NCI-H446 (cell line): ENCODE data around the gene TSPAN14.
"Not testable (repeated sequence)": the region's sequence is repeated elsewhere in the genome, so short reads cannot be mapped to it uniquely, and the experiment has no call there.

Experiments used
- DNase-seq, 2 experiments: peaks; one replicate each; lab custom pipeline; 2025; lab: John Stamatoyannopoulos, UW

The TSPAN14 gene

DNA sequence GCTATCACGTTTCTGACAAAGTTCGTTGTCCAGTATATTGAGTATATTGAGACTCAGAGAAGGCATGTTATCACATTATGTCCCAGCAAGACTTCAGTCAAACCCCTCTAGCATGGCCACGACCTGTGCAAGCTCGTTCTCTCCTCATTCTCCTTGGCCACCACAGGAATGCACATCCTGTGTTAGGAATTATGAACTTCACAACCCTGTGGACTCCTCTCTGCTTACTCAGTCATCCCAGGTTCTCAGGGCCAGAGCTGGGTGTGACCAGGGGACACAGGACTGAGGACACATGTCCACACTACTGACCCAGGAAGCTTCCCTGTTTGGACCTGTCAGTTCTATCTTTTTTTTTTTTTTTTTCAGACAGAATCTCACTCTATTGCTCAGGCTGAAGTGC is 87.9 kb downstream of the TSPAN14 start:
- no peak for DNase-seq

DNA sequence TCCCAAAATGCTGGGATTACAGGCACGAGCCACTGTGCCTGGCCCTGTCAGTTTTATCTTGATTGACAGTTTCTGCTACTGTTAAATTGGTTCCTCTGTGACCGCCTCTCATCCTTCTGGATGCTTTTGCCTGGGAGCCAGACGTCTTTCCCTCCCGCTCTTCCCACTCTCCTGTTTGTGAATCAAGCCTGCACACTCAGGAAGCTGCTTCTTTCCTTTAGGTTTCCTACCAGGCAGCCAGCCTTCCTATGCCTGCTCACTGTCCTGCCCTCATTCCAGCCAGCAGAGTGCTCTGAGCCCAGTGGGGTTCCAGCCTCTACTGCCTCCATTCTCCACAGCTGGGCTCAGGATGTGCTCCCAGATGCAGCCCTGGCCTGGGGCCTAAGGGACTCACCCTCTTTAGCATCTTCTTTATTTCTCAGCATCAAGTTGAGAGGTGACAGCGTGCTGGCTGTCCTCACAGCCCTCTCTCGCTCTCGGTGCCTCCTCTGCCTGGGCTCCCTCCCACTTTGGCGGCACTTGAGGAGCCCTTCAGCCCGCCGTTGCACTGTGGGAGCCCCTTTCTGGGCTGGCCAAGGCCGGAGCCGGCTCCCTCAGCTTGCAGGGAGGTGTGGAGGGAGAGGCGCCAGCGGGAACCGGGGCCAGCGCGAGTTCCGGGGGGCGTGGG is 88.7 kb downstream of the TSPAN14 start:
- no peak for DNase-seq

DNA sequence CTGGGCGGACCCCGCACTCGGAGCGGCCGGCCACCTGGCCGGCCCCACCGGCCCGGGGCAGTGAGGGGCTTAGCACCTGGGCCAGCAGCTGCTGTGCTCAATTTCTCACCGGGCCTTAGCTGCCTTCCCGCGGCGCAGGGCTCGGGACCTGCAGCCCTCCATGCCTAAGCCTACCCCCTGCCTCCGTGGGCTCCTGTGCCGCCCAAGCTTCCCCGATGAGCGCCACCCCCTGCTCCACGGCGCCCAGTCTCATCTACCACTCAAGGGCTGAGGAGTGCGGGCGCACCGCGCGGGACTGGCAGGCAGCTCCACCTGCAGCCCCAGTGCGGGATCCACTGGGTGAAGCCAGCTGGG is 89.2 kb downstream of the TSPAN14 start:
- not testable (repeated sequence) for DNase-seq

DNA sequence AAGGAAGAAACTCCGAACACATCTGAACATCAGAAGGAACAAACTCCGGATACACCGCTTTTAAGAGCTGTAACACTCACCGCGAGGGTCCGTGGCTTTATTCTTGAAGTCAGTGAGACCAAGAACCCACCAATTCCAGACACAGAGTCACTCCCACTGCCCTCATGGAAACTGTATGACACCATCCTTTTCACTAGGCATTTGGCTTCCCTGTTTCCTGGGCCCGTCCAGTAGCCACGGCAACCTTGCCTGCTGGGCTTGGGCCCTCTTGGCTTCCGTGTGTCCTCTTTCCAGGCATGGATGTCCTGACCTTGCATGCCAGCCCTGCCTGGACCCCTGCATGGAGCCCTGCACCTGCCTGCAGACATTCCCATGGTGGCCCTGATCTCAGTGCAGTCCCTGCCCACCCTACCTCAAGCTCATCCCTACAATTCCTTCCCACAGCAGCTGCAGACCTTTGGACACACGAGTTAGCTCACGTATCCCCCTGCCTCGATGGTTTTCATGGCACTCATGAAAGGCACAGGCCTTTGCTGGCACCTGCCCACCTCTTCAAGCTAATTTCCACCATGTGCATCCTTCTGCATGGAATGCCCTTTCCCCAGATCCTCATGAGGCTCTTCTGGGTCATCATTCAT is 90.3 kb downstream of the TSPAN14 start:
- DNase-seq, result no peak

DNA sequence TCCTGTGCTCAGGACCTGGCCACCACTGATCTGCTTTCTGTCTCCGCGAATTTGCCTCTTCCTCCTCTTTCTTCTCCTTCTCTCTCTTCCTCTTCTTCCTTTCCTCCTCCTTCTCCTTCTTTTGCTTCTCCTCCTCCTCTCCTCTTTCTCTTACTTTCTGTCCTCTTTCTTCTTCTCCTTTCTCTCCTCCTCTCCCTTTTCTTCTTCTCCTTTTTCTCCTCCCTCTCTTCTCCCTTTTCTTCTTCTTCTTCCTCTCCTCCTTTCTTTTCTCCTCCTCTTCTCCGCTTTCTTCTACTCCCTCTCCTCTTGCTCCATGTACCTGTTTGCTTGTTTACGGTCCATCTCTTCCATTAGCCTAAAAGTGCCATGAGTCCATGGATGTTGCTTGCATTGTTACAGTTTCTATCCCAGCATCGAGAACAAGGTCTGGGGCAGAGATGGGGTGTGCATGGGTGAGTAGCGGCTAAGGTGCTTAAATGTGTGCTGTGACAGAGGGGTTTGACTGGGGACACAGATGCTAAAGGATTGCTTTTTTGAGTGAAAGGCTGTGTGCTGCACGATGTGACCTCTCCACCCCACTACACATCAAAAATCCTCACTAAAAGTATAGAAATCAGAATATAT is 91.3 kb downstream of the TSPAN14 start:
- DNase-seq, result no peak

DNA sequence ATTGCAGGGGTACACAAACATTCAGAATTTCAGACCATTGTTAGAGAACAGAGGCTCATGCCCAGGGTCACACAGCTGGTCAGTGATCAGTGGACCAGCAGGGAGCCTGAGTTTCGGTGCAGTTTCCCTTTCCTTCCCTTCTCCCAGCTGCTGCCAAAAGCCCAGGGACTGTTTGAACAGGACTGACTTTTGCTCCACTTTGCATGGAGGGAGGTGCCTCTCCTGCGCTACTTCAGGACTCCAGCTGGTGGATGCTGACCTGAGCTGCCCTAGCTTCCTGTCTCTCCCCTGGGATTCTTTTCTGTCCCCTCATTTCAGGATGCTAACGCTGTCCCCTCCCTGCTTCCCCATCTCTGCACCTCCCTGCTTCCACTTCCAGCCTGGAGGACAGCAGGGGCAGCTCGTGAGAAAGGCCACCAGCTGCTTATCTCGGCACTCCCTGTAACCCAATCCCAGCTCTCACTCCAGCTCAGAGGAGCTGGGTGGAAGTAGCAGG is 98.1 kb downstream of the TSPAN14 start:
- DNase-seq, result no peak

DNA sequence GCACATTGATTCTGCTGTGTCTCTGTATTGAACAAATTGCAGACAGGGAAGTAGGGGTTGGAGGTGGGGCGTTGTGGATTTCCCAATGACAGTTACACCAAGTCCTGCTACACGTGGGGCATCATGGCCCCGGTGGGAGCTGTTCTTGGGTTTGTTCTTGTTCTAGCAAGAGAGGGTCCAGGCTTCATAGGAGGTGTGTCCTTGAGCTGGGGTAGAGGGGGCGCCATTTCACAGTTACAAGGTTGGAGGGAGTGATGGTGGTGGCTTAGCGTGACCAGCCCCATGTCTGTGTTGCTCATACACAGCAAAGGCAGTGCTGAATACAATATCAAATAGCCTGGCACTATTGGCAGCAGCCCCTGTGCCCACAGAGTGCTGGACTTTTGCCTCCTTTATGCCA is 99.3 kb downstream of the TSPAN14 start:
- no peak for DNase-seq

DNA sequence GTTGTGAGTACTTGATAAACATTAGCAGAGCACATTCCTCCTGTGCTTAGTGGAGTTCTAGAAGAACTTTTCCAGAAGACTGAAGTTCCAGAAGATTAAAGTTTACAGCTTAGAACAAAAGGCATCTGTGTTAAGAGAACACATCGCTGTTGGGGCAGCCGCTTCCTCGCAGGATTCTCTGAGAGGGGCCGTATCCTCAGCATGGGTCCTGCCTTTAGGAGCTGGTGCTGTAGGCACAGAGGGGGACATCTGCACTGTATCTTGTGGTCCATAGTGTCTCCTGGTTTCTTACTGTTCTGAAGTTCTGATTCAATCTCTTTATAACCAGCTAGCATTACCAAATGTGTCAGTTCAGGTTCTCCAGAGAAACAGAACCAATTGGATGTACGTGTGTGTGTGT is 99.9 kb downstream of the TSPAN14 start:
- no peak for DNase-seq

DNA sequence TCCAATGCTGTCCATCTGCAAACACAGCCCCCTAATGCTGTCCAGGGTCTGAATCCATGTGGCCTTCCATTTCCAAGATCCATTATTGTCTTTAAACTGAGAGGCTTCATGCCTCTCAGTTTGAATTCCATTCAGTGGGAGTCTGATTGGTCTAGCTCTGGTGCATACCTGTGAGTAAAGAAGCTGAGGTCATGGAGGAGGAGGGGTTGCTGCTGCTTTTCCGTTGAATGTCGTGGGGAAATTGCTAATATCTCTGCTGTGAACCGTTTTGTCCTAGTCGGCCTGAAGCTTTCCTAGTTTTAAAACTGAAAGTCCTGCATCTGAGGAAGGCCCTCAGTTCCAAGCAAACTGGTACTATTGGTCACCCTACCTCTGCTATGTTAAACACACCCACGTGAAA is 101.3 kb downstream of the TSPAN14 start:
- DNase-seq, result no peak

DNA sequence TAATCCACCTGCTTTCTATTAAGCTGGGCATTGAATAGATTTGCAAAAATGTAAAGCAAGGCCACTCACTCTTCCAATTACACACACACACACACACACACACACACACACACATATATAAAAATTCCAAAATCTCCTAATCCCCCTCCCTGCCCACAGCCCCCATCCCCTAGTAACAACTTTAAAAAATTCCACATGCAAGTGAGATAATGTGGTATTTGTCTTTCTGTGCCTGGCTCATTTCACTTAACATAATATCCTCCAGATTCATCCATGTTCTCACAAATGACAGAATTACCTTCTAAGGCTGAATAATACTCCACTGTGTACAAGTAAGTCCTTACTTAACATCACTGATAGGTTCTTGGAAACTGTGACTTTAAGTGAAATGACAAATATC is 107.8 kb downstream of the TSPAN14 start:
- no peak for DNase-seq

DNA sequence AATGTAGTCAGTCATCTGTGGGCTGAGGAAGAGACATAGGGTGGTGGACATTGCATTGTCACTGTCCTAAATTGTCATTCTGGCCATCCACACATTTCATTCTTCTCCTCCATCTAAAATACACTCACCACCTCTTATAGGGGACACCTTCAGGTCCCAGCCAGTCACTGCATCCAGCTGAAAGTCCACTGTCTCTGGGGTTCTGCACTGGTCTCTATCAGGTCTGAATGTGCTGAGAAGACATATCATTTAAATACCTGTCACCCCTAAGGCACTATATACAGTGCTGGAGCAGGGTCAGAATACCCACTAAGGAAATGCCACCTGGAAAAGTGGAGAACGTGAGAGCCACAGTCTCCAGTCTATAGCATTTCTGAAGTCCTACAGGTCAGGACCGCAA is 113.2 kb downstream of the TSPAN14 start:
- no peak for DNase-seq

DNA sequence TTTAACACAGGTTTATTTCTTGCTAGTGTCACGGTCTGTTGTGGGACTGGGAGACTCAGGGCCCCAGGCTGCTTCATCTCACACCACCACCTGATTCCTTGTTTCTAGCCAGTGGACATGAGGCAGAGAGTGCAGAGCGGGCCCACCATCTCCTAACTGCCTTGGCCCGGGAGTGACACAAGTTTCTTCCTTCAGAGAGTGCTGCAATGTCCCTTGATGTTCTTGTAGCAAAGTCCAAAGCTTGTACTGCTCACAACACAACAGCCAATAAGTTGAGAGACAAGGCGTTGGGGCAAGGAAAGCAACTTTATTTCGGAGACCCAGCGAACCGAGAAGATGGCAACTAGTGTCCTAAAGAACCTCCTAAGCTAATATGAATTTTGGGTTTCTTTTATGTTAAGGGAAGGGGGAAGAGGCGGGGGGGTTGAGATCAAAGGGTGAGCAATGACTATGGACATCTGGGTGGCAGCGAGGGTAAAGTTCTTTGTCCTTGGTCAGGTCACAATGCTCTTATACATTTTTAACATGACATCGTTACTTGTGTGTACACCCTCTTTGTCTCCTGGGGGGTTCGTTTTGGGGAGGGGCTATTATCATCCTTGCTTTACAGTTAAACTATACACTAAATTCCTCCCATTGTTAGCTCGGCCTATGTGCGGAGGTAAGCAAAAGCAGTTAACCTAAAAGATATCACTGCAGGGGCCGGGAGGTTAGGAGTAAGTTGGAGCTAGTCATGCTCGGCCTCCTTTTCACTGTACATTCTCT is 115.2 kb downstream of the TSPAN14 start:
- no peak for DNase-seq

DNA sequence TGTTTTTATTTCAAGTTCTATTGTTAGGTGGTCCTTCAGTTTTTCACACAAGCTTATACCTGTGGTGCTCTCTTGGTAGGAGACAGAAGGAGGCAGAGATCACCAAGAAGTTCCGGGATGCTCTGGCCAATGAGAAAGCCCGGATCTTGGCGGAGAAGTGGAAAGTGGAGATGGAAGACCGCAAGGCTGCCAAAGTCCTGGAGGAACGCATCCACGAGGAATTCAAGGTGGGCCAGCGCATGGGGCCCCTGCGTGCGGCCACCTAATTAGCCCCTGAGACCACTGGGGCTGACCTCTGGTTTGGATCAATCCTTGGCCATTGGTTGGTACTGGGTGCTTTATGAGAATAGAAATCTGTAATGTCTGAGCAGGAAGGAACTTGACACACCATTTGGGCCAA is 117.2 kb downstream of the TSPAN14 start:
- DNase-seq, result no peak

DNA sequence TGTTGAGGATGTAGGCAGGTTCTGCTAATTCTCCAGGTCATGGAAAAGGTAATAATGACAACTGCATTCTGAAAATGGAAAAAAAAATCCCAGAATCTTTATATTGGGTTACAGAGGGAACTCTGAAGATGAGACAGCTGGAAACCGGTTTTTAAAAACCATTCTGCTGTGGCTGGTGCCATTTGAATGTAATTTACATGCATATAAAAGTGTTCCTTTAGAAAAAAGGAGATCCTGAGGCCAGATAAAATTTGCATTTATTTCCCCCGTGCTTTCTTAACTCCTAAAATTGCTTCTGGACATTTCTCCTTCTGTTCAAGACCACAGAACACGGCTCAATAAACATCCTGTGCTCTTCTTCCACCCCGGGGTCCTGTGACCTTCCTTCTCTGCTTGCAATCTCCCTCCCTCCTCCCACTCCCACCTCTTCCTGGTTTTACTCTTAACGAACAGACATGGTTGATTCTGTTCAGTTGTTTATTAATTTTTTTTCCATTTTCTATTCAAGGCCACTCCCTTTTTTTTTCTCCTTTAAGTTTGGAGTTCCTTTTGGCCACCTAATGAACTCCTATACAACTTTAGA is 125.2 kb downstream of the TSPAN14 start:
- no peak for DNase-seq

DNA sequence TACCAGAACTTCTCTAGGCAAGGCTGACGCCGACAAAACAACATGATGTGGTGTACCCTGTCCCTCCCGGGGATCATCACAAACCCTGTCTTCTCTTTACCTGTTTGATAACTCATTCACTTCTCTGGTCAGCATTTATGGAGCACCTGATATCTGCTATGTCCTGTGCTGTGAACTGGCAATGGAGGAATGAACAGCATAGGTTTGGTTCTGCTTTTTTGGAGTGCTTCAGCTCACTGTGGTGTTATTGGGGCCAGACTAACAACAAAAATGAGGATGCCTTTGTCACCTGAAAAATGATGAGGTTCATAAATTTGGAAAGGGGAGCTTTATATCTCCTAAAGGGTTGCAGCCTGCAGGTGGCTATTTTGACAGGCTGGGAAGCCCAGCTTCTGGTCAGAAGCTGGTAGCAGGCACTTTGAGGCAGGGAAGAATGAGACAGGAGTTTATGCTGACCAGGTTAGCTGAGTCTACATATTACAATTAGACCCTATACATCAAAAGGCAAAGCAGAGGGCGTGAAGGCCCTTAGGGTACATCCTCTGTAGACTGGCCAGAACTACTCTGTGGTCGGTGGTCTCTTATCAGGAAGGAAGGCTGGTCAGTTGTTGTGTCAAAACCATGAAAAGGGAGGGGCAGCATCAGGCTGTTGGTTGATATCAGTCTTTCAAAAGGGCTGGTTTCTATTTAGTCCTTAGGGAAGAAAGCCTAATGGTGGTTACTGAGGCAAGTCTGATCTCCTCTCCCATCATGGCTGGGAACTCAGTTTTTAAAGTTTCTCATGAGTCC is 125.9 kb downstream of the TSPAN14 start:
- DNase-seq, result no peak

DNA sequence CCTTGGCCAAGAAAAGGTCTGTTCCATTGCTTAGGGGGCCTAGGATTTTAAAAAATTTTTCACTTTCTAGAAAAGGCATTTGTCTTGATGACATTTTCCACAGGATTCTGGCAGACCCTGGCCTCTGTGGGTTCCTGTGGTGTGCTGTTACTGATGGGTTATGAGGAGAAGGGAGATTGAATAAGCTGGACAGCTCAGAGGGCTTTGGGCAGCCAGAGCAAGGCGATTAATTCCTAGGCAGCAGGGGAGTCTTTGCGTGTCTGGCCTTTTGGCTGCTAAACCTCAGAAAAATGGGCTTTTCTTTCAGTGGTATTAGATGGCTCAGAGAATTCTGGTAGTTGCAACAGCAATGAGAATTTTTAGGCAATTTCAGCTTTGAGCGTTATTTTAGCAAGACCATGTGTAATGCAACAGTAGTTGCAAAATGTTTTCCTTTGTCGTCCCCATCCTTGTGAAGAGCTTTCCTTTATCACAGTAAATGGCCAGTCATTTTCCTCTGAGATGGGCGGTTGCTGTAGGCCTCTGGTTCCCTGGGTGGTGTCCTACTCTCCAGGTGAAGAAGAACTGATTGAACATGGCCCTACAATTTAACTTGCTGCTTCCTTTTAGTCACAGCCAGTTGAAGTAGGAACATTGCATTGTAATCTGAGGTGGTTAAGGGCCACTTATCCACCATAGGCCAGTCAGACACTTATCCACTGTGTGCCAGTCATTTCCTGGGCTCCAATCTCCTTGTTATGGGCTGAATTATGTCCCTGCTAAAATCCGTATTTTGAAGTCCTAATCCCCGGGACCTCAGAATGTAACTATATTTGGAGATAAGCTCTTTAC is 126.7 kb downstream of the TSPAN14 start:
- no peak for DNase-seq

DNA sequence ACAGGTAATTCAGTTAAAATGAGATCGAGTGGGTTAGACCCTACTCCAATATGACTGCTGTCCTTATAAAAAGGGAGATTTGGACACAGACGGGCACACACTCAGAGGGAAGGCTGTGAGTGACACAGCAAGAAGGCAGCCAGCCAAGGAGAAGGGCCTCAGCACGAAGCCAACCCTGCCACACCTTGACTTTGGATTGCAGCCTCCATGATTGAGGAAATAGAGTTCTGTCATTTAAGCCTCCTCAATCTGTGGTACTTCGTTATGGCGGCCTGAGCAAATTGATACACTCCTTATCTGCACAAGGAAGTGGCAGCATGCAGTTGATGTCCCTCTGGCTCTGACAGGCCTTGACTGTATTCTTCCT is 127.3 kb downstream of the TSPAN14 start:
- DNase-seq, result no peak

DNA sequence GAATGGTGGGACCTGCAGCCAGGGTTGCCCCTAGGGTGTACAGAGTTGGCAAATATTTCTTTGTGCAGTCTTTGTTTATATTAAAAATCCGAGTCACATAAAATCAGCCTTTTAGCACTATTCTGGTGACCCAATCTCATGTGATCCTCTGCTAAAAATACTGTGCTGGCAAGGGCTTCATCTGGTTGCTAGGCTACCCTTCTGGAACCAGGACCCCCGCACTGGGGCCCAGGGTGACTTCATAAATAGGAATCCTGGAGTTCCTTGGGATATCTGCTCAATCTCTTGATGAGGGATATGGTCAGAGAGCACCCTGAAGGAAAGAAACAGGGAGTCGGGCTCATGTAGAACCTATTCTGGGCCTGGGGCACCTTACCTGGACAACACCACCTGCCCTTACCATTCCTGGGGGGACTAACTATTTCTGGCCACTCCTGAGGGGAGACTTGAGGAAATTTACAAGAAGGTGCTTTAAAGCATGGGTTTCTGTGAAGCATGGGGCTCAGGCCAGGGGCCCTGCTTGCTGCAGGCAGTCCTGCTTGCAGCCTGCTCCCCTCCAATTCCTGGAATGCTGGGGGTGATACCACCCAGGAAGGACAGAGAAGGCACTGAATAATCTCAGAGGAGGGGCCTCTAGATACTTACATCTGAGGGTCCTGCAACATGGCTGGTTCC is 128.3 kb downstream of the TSPAN14 start:
- DNase-seq, result no peak
